ENCODE results near the gene AUNIP. TPM values are rescaled to one million over a fixed set of nuclear protein-coding genes. Genes with fewer than 3 reads are reported as not detected.
A peak's percentile ranks its signal among the peaks of the same experiment; 100 is the strongest.

The AUNIP gene
- total RNA-seq, 1 donor from 2014 or later: 1.5 TPM

DNA sequence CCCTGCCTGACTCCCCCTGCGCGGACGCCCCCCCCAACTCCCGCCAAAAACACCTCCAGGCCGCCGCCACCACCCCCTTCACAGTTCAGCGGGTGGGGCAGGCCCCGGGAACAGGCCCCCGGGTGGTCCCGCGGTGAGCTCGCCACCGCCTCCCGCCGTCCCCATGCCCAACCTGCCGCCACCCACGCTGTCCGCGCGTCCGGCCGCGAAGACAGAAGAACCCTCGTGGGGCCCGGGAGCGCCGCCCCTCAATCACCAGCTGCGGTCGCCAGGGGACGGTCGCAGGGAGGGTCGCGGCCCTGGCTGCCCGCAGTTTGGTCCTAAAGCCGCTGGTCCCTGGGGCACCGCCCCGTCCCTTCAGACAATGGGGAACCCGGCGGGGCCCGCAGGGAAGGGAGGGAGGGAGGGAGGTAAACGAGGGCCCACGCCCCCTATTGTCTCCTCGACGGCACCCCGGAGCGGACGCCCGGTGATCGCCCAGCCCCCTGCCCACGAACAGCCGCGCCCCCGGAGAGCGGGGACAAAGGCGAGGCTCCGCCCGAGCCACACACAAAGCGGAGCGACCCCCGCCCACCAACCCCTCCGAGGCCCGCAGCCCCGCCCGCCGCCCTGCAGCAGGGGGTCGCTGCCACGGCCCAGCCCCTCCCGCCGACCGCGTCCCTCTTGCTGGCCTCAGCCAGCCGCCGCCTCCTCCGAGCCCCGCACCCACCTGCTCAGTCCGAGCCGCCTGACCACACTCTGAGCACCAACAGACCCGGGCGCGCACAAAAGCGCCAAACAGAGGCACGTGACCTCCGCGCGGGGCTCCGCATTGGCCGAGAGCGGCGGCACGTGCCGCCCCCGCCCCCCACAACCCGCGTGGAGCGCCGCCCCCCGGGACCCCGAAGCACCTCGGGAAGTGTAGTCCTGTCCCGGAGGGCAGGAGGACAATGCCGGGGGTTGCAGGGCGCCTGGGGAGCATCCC is 46.7 kb upstream of the AUNIP start, which contains the start of gene STMN1:
Gene STMN1 (minus strand): TSS at position 740 of the 964 bp plus-strand sequence. CDS start 1,743 bp downstream, outside the sequence.
- no peaks in the 10 kb centered on the region for H3K27me3 ChIP-seq
- H3K4me3 ChIP-seq: peak within 1 kb of the TSS; percentile 70 to 73
- peaks cover 23% of the 10 kb centered on the region for H3K4me1 ChIP-seq
- DNase-seq (ENCODE audit: extremely low spot score in 2 of 2): peak in 1 of 2 donors; percentile 92
- TF ChIP-seq, protein P1, sequence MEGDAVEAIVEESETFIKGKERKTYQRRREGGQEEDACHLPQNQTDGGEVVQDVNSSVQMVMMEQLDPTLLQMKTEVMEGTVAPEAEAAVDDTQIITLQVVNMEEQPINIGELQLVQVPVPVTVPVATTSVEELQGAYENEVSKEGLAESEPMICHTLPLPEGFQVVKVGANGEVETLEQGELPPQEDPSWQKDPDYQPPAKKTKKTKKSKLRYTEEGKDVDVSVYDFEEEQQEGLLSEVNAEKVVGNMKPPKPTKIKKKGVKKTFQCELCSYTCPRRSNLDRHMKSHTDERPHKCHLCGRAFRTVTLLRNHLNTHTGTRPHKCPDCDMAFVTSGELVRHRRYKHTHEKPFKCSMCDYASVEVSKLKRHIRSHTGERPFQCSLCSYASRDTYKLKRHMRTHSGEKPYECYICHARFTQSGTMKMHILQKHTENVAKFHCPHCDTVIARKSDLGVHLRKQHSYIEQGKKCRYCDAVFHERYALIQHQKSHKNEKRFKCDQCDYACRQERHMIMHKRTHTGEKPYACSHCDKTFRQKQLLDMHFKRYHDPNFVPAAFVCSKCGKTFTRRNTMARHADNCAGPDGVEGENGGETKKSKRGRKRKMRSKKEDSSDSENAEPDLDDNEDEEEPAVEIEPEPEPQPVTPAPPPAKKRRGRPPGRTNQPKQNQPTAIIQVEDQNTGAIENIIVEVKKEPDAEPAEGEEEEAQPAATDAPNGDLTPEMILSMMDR (IDR thresholded peaks at IDR 0.05): no peak
- TF ChIP-seq POLR2A (IDR thresholded peaks at IDR 0.05) (peak; percentile 89 to 90), POLR2AphosphoS5 (IDR thresholded peaks at IDR 0.05; ENCODE audit: insufficient read depth in 1 of 2, low read depth in 1 of 2) (peak in 1 of 2 donors; percentile 83)
- no peaks in the 10 kb centered on the region for H3K9me3 ChIP-seq
- peak within 1 kb of the TSS; percentile 88 for H3K27ac ChIP-seq
- intact Hi-C loops (cut with DNase I): loop anchor here (5.0 kb wide), 1 partner anchor 91 kb away; the partner anchor contains the start of gene PAFAH2
- peaks cover 0 to 3% of the 10 kb centered on the region in 2 donors for H3K36me3 ChIP-seq

DNA sequence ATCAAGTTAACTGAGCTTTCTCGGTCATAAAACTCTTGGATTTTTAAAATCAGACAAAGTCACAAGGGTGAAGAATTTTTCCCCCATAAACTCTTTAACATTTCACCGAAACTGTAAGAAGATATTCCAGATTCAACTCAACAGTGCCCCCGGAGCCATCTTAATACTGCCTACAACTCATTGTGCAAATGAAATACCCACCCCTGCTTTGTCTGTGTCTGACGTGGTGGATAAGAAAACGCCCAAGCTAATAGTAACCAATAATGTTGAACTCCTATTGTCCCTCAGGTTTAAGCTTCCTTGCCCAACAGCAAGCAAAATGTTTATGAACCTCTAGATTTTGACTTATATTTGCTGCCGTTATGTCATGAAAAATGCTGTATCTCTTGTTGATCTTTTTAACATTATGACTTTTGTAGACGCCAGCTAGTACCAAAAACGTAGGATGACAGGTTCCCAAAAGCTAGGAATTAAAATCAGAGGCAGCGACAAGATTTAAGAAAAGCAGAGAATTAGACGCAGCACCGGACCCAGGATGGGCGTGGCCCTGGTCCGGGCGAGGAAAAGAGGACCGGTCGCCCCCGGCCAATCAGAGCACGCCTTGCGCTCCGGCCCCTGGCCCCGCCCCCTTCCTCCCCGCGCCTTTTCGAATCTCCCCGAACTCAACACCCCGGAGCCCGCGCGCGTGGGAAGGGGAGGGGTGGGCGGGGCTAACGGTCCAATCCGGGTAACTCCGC is 45.9 kb upstream of the AUNIP start:
- H3K27me3 ChIP-seq: no peaks in the 10 kb centered on the region
- peak overlapping the region; percentile 88 for H3K27ac ChIP-seq
- intact Hi-C loops (cut with DNase I): loop anchor here (5.0 kb wide), 1 partner anchor 92 kb away; the partner anchor contains the start of gene PAFAH2
- peaks cover 0 to 7% of the 10 kb centered on the region in 2 donors for H3K36me3 ChIP-seq
- no peaks in the 10 kb centered on the region for H3K9me3 ChIP-seq
- H3K4me3 ChIP-seq: peak overlapping the region; percentile 70 to 73
- DNase-seq (ENCODE audit: extremely low spot score in 2 of 2): no peak
- H3K4me1 ChIP-seq: peaks cover 27% of the 10 kb centered on the region
- TF ChIP-seq POLR2AphosphoS5 (IDR thresholded peaks at IDR 0.05; ENCODE audit: insufficient read depth in 1 of 2, low read depth in 1 of 2) (peak in 1 of 2 donors; percentile 28), POLR2A (IDR thresholded peaks at IDR 0.05) (no peak)
- TF ChIP-seq, protein P1 (IDR thresholded peaks at IDR 0.05): no peak

DNA sequence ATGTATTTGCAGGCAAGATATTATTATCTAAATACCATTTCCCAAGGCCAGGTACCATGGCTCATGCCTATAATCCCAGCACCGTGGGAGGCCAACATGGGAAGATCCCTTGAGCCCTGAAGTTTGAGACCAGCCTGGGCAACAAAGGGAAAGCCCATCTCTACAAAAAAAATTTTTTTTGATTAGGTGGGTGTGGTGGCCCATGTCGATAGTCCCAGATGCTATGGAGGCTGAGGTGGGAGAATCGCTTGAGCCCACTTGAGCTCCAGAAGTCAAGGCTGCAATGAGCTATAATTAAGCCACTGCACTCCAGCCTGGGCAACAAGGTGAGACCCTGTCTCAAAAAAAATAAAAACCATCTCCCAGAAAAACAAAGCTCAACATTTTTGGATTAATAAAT is 44.7 kb upstream of the AUNIP start:
- TF ChIP-seq POLR2AphosphoS5 (IDR thresholded peaks at IDR 0.05; ENCODE audit: insufficient read depth in 1 of 2, low read depth in 1 of 2) (no peak), POLR2A (IDR thresholded peaks at IDR 0.05) (no peak)
- TF ChIP-seq, protein P1 (IDR thresholded peaks at IDR 0.05): no peak
- H3K27ac ChIP-seq: no peak overlapping the region
- peaks cover 0 to 7% of the 10 kb centered on the region in 2 donors for H3K36me3 ChIP-seq
- intact Hi-C loops (cut with DNase I): no loop called here
- no peaks in the 10 kb centered on the region for H3K27me3 ChIP-seq
- peaks cover 32% of the 10 kb centered on the region for H3K4me1 ChIP-seq
- H3K4me3 ChIP-seq: no peak overlapping the region
- no peak for DNase-seq (ENCODE audit: extremely low spot score in 2 of 2)
- H3K9me3 ChIP-seq: no peaks in the 10 kb centered on the region

DNA sequence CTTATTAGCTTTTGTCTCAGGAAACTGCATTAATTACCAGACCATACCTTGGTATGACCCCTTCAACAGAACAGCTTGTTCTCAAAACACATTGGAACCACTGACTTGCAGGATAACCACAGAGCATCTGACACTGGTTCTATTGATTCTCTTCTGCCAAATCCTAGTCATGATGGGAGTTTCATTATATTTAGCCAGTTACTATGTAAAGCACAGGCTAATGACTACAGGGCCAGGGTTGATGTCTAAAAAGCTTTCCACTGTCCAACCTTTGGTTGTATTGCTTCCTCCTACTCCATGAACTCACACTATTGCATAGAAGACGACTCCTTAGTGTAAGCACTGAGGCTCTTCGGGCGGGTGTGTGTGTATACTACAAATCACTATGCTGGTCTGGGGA is 43.2 kb upstream of the AUNIP start:
- Histone ChIP-seq H3K4me1 (peaks cover 32% of the 10 kb centered on the region), H3K27me3 (no peaks in the 10 kb centered on the region), H3K27ac (no peak overlapping the region), H3K9me3 (no peaks in the 10 kb centered on the region), H3K36me3 (peaks cover 0 to 7% of the 10 kb centered on the region in 2 donors), H3K4me3 (no peak overlapping the region)
- TF ChIP-seq POLR2A (IDR thresholded peaks at IDR 0.05) (no peak), POLR2AphosphoS5 (IDR thresholded peaks at IDR 0.05; ENCODE audit: insufficient read depth in 1 of 2, low read depth in 1 of 2) (no peak)
- TF ChIP-seq, protein P1 (IDR thresholded peaks at IDR 0.05): no peak
- DNase-seq (ENCODE audit: extremely low spot score in 2 of 2): no peak
- intact Hi-C loops (cut with DNase I): no loop called here
